ENCODE measurements around the gene TMEM108. TPM values are rescaled to one million over a fixed set of nuclear protein-coding genes. Genes with fewer than 3 reads are reported as not detected.

Gene TMEM108
- total and polyA plus RNA-seq, 2 experiments from 2014 or later = 7.4 to 15.3 TPM

- TF ChIP-seq ZNF462 (CRISPR knock-in tag; IDR thresholded peaks at IDR 0.05) (no peak), EZH2phosphoT487 (IDR thresholded peaks at IDR 0.05; ENCODE audit: unreplicated experiment) (no peak), ZNF331 (CRISPR knock-in tag; IDR thresholded peaks at IDR 0.05; ENCODE audit: low read depth) (no peak), ETS1 (IDR thresholded peaks at IDR 0.05) (no peak), EZH2 (IDR thresholded peaks at IDR 0.05; ENCODE audit: low read depth, unreplicated experiment) (no peak), STAT1 (IDR thresholded peaks at IDR 0.05; ENCODE audit: unreplicated experiment) (no peak), POLR2AphosphoS5 (IDR thresholded peaks at IDR 0.05; ENCODE audit: low read depth) (no peak), CTCF (conservative IDR thresholded peaks at IDR 0.05; ENCODE audit: low read depth in 2 of 2) (no peak)
Measured at GRCh38 chr3:133238015-133238414, 199.8 kb downstream of the TMEM108 start (continued).
